AG04449 (cell line): ENCODE measurements around the gene HYOU1.
"Not testable (repeated sequence)": the region's sequence is repeated elsewhere in the genome, so short reads cannot be mapped to it uniquely, and the experiment has no call there.

Source experiments
- CTCF ChIA-PET: fragments of 350-600 bp; formaldehyde crosslinking; extraction: SDS; loops from one replicate; lab custom pipeline; 2021; ENCODE audit warnings: antibody characterized with exemption; lab: Yijun Ruan, JAX
- POLR2A ChIA-PET: fragments of 400-600, 350-600 bp; formaldehyde crosslinking; extraction: SDS; loops from one replicate; lab custom pipeline; 2020; ENCODE audit warnings: antibody characterized with exemption, inconsistent platforms; lab: Yijun Ruan, JAX
- DNase-seq: peaks from one replicate; pipeline ENCODE4 v3.0.0-alpha.2; 2010; ENCODE audit warnings: low read depth, low spot score
- H3K4me3 ChIP-seq: 2 replicates; pipeline ENCODE4 v1.5.1; 2011; ENCODE audit warnings: low read depth, mild to moderate bottlenecking, control low read depth, low read length
- CTCF ChIP-seq: IDR thresholded peaks from one replicate; pipeline ENCODE4 v1.5.1; 2011; ENCODE audit warnings: mild to moderate bottlenecking, moderate library complexity, low read length, control low read depth, inconsistent platforms; ENCODE audit not compliant: insufficient read depth; ENCODE audit errors: missing control alignments

The HYOU1 gene

GRCh38 chr11:119042927-119043326 is 14.1 kb downstream of the HYOU1 start:
- DNase-seq = no peak
- TF ChIP-seq CTCF = no peak
- no peak overlapping the region for H3K4me3 ChIP-seq
- CTCF ChIA-PET = interaction anchor here (0.8 to 6.5 kb wide), 4 partner anchors 8 to 13 kb away, joined by 3 to 38 read pairs (median 10); partner anchors contain the start of genes HYOU1 and SLC37A4
- POLR2A ChIA-PET = no interaction called here

- ChIA-PET POLR2A (interaction anchor here (0.7 kb wide), 1 partner anchor 17 kb away, joined by 3 read pairs; no protein-coding TSS in a partner anchor), CTCF (interaction anchor here (2.6 to 6.5 kb wide), 2 partner anchors 12 to 14 kb away, joined by 10 to 38 read pairs; partner anchors contain the start of genes HYOU1 and SLC37A4)
- no peak for DNase-seq
These were observed 15.0 kb downstream of the HYOU1 start for GRCh38 chr11:119041821-119042514.

GRCh38 chr11:119039471-119039870 is 17.5 kb downstream of the HYOU1 start:
- POLR2A ChIA-PET, H3K4me3 ChIP-seq, DNase-seq: not testable (repeated sequence)
- CTCF ChIA-PET = interaction anchor here (1.0 to 6.5 kb wide), 2 partner anchors 9 to 350 kb away, joined by 3 to 38 read pairs; partner anchors contain the start of gene SLC37A4

More at GRCh38 chr11:119041821-119042514, 15.0 kb downstream of the HYOU1 start:
- no peak overlapping the region for H3K4me3 ChIP-seq
- TF ChIP-seq CTCF = no peak

- CTCF ChIA-PET = interaction anchor here (0.7 to 1.0 kb wide), 2 partner anchors 8 to 20 kb away, joined by 3 read pairs; partner anchors contain the start of gene TRAPPC4
- no peak for DNase-seq
- POLR2A ChIA-PET = interaction anchor here (0.7 kb wide), 1 partner anchor 87 kb away, joined by 3 read pairs; no protein-coding TSS in a partner anchor
- H3K4me3 ChIP-seq = no peak overlapping the region
- TF ChIP-seq CTCF = no peak
These were observed 18.1 kb downstream of the HYOU1 start for GRCh38 chr11:119038884-119039283.

GRCh38 chr11:119034813-119035212 is 22.2 kb downstream of the HYOU1 start:
- H3K4me3 ChIP-seq = no peak overlapping the region
- TF ChIP-seq CTCF = no peak
- DNase-seq = no peak
- CTCF ChIA-PET = interaction anchor here (1.0 to 1.4 kb wide), 2 partner anchors 9 to 162 kb away, joined by 3 read pairs; no protein-coding TSS in a partner anchor
- POLR2A ChIA-PET = no interaction called here

- DNase-seq, H3K4me3 ChIP-seq, POLR2A ChIA-PET: not testable (repeated sequence)
- CTCF ChIA-PET = interaction anchor here (1.7 to 4.7 kb wide), 3 partner anchors 10 to 20 kb away, joined by 11 to 54 read pairs (median 34); partner anchors contain the start of genes RPS25 and TRAPPC4
These were observed 23.6 kb downstream of the HYOU1 start for GRCh38 chr11:119033421-119033820.

- no peak for DNase-seq
- CTCF ChIA-PET = interaction anchor here (0.9 to 4.7 kb wide), 9 partner anchors 11 to 33 kb away, joined by 3 to 54 read pairs (median 6); partner anchors contain the start of genes RPS25 and TRAPPC4
These were observed 25.1 kb downstream of the HYOU1 start for GRCh38 chr11:119031912-119032280.

More at GRCh38 chr11:119031912-119032280, 25.1 kb downstream of the HYOU1 start:
- H3K4me3 ChIP-seq = no peak overlapping the region
- TF ChIP-seq CTCF = no peak
- POLR2A ChIA-PET = interaction anchor here (1.0 kb wide), 1 partner anchor 14 kb away, joined by 3 read pairs; the partner anchor contains the start of gene RPS25
